Measurements from ENCODE around the gene SRC. TPM values are rescaled to one million over a fixed set of nuclear protein-coding genes. Genes with fewer than 3 reads are reported as not detected.

The SRC gene
- total and polyA plus RNA-seq, 2 donors from 2014 or later = 28.5 to 70.0 TPM

DNA sequence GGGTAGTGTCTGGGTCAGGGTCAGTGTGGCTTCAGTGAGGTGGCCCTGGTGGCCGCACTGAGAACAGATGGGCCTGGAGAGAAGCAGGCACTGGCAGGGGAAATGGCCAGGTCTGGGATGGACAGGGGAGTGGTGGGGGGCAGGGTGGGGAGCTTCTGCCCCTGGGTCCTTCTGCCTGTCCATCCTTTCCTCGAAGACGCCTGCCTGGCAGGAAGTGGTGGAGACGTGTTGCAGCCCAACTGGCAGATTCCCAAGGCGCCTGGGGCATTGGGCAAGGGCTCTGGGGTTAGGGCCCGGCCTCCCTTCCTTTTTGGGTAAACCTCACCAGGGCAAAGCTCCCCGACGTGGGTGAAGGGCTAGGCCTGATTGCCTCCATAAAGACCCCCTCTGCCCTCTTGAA lies 10.4 kb downstream of the SRC start:
- Histone ChIP-seq H3K9me3 (ENCODE audit: control insufficient read depth in 2 of 3, insufficient read depth in 1 of 3, low read length in 3 of 3) (no peaks in the 10 kb centered on the region), H3K27ac (ENCODE audit: low read depth in 2 of 2, low read length in 2 of 2) (no peak overlapping the region), H3K9ac (ENCODE audit: low read length in 3 of 3) (no peak overlapping the region), H3K36me3 (ENCODE audit: control insufficient read depth in 2 of 3, insufficient read depth in 3 of 3, low read length in 3 of 3) (peaks cover 0 to 5% (median 0%) of the 10 kb centered on the region in 3 donors), H3K27me3 (ENCODE audit: control insufficient read depth, insufficient read depth, low read length) (no peaks in the 10 kb centered on the region), H3K4me3 (ENCODE audit: low read length in 3 of 3) (no peak overlapping the region), H3K4me1 (ENCODE audit: control insufficient read depth in 2 of 3, insufficient read depth in 2 of 3, low read depth in 1 of 3, low read length in 3 of 3) (peaks cover 0 to 12% (median 0%) of the 10 kb centered on the region in 3 donors)
- FAIRE-seq (no peak), DNase-seq (peak in 1 of 5 donors; percentile 36)
- intact Hi-C loops (cut with DNase I) = no loop called here
- TF ChIP-seq, protein P1, sequence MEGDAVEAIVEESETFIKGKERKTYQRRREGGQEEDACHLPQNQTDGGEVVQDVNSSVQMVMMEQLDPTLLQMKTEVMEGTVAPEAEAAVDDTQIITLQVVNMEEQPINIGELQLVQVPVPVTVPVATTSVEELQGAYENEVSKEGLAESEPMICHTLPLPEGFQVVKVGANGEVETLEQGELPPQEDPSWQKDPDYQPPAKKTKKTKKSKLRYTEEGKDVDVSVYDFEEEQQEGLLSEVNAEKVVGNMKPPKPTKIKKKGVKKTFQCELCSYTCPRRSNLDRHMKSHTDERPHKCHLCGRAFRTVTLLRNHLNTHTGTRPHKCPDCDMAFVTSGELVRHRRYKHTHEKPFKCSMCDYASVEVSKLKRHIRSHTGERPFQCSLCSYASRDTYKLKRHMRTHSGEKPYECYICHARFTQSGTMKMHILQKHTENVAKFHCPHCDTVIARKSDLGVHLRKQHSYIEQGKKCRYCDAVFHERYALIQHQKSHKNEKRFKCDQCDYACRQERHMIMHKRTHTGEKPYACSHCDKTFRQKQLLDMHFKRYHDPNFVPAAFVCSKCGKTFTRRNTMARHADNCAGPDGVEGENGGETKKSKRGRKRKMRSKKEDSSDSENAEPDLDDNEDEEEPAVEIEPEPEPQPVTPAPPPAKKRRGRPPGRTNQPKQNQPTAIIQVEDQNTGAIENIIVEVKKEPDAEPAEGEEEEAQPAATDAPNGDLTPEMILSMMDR (IDR thresholded peaks at IDR 0.05; ENCODE audit: borderline replicate concordance, extremely low read depth, insufficient read depth) = no peak

DNA sequence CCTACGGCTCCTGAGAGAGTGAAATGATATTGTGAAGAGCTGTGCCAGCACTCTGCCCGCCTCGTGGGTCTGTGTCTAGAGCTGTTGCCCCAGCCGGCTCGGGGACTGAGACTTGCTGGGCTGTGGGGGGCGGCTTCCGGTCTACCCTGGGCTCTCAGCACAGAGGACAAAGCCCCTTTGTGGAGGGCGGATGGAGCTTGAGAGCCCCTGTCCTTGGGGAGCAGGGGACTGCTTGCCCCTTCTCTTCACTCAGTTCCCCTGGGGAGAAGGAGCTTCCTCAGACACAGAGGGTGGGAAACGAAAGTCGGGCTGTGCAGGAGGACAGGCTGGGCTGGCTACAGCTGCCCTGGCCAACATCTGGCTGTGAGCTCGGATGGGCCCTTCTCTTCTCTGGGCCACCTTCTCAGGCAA lies 11.0 kb downstream of the SRC start:
- peaks cover 0 to 11% (median 0%) of the 10 kb centered on the region in 3 donors for H3K4me1 ChIP-seq (ENCODE audit: control insufficient read depth in 2 of 3, insufficient read depth in 2 of 3, low read depth in 1 of 3, low read length in 3 of 3)
- DNase-seq = peak in 1 of 5 donors; percentile 30

DNA sequence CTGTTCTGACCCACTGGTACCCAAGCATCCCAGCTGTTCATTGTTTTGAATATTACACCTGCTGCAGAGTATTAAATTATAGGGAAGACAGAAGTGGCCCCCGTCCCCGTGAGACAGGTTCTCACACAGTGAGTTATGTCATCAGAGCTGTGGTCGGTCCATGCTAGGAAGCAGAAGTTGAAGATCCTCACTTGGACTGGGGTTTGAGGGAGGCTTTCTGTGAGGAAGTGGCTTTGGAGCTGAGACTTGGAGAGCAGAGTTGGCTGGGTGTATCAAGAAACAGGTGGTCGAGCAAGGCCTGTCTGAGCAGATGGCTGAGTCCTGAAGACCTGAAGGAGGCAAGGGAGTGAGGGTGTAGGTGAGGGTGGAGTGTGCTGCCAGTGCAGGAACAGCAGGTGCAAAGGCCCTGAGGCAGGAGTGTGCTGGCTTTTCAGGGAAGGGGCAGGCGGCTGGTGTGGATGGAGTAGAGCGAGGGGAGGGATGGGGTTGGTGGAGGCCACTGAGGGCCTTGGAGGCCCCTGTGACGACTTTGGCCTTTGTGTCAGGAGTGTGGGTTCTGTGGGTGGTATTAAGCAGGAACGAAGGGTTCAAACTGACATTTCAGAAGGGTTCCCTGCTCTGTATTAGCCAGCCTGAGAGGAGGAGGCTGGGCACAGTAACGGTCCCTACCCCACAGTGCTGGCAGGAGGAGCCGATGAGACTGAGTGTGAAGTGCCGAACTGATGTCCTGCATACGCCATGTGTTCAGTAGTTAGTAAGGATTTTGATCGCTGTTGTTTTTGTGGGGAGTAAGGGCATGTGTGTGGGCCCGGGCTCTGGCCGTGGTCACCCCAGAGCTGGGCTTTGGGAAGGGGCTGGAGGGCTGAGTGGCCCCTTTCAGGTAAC lies 11.8 kb downstream of the SRC start:
- FAIRE-seq (no peak), DNase-seq (peak in 1 of 5 donors; percentile 19)
- Histone ChIP-seq H3K9ac (ENCODE audit: low read length in 3 of 3) (no peak overlapping the region), H3K4me3 (ENCODE audit: low read length in 3 of 3) (no peak overlapping the region), H3K36me3 (ENCODE audit: control insufficient read depth in 2 of 3, insufficient read depth in 3 of 3, low read length in 3 of 3) (peaks cover 0 to 5% (median 0%) of the 10 kb centered on the region in 3 donors), H3K9me3 (ENCODE audit: control insufficient read depth in 2 of 3, insufficient read depth in 1 of 3, low read length in 3 of 3) (no peaks in the 10 kb centered on the region), H3K4me1 (ENCODE audit: control insufficient read depth in 2 of 3, insufficient read depth in 2 of 3, low read depth in 1 of 3, low read length in 3 of 3) (peaks cover 0 to 8% (median 0%) of the 10 kb centered on the region in 3 donors), H3K27ac (ENCODE audit: low read depth in 2 of 2, low read length in 2 of 2) (no peak overlapping the region), H3K27me3 (ENCODE audit: control insufficient read depth, insufficient read depth, low read length) (no peaks in the 10 kb centered on the region)
- TF ChIP-seq, protein P1 (IDR thresholded peaks at IDR 0.05; ENCODE audit: borderline replicate concordance, extremely low read depth, insufficient read depth) = no peak
- intact Hi-C loops (cut with DNase I) = no loop called here

More for the DNA sequence above, 11.0 kb downstream of the SRC start:
- FAIRE-seq = no peak
- no peaks in the 10 kb centered on the region for H3K9me3 ChIP-seq (ENCODE audit: control insufficient read depth in 2 of 3, insufficient read depth in 1 of 3, low read length in 3 of 3)
- no peak overlapping the region for H3K9ac ChIP-seq (ENCODE audit: low read length in 3 of 3)
- no peak overlapping the region for H3K4me3 ChIP-seq (ENCODE audit: low read length in 3 of 3)
- no peaks in the 10 kb centered on the region for H3K27me3 ChIP-seq (ENCODE audit: control insufficient read depth, insufficient read depth, low read length)
- peaks cover 0 to 5% (median 0%) of the 10 kb centered on the region in 3 donors for H3K36me3 ChIP-seq (ENCODE audit: control insufficient read depth in 2 of 3, insufficient read depth in 3 of 3, low read length in 3 of 3)
- no peak overlapping the region for H3K27ac ChIP-seq (ENCODE audit: low read depth in 2 of 2, low read length in 2 of 2)
- TF ChIP-seq, protein P1 (IDR thresholded peaks at IDR 0.05; ENCODE audit: borderline replicate concordance, extremely low read depth, insufficient read depth) = no peak
- intact Hi-C loops (cut with DNase I) = no loop called here

Measured in kidney (tissue), 14 donors.